SU-DHL-6 (cell line): ENCODE results near the gene FEM1B.

ENCODE experiments used
- H2AFZ ChIP-seq: fragments of 200-600 bp; sonication (generic); 2 replicates; pipeline ENCODE4 v1.6.1; 2014; ENCODE audit warnings: low read depth, mild to moderate bottlenecking, moderate library complexity, mixed read lengths, antibody characterized with exemption, low read length; ENCODE audit not compliant: severe bottlenecking
- H3F3A ChIP-seq: fragments of 200-600 bp; shearing (Covaris generic); 2 replicates; pipeline ENCODE4 v1.6.0; 2016; ENCODE audit warnings: antibody characterized with exemption, mild to moderate bottlenecking; ENCODE audit not compliant: insufficient read depth
- H3K27ac ChIP-seq: fragments of 200-600 bp; sonication (generic); 2 replicates; pipeline ENCODE4 v1.5.1; 2016; ENCODE audit warnings: low read depth, mild to moderate bottlenecking, low read length, moderate library complexity, mixed read lengths
- H3K27me3 ChIP-seq: fragments of 200-600 bp; sonication (generic), shearing (Covaris generic); 2 replicates; pipeline ENCODE4 v1.6.0; 2014; ENCODE audit warnings: mild to moderate bottlenecking, low read length
- H3K36me3 ChIP-seq: fragments of 200-600 bp; sonication (generic); 2 replicates; pipeline ENCODE4 v1.6.1; 2014; ENCODE audit warnings: mild to moderate bottlenecking, low read length, mixed read lengths
- H3K4me2 ChIP-seq: fragments of 300-600, 200-600 bp; shearing (Covaris generic), sonication (generic); 2 replicates; pipeline ENCODE4 v1.6.0; 2014; ENCODE audit warnings: low read length, low read depth, mild to moderate bottlenecking; ENCODE audit not compliant: poor library complexity, severe bottlenecking
- H3K4me3 ChIP-seq: fragments of 200-600 bp; sonication (generic); 2 replicates; pipeline ENCODE4 v1.5.1; 2014; ENCODE audit warnings: antibody characterized with exemption, low read length, mild to moderate bottlenecking, mixed read lengths; ENCODE audit not compliant: insufficient read depth, poor library complexity, severe bottlenecking
- H3K79me2 ChIP-seq: fragments of 200-600 bp; sonication (generic); 2 replicates; pipeline ENCODE4 v1.6.1; 2014; ENCODE audit warnings: mild to moderate bottlenecking, low read length, moderate library complexity; ENCODE audit not compliant: insufficient read depth
- H3K9ac ChIP-seq: fragments of 200-600 bp; sonication (generic); 2 replicates; pipeline ENCODE4 v1.7.0; 2014; ENCODE audit warnings: mild to moderate bottlenecking, low read length
- H3K9me2 ChIP-seq: fragments of 200-600 bp; sonication (generic); replicated peaks from 2 replicates; pipeline ENCODE4 v1.6.1; 2014; ENCODE audit warnings: low read length; ENCODE audit not compliant: insufficient read depth
- H3K9me3 ChIP-seq: fragments of 200-600 bp; sonication (generic); 2 replicates; pipeline ENCODE4 v1.6.1; 2014; ENCODE audit warnings: low read length, mixed read lengths; ENCODE audit not compliant: insufficient read depth
- H4K20me1 ChIP-seq: fragments of 200-600 bp; sonication (generic); 2 replicates; pipeline ENCODE4 v1.6.1; 2014; ENCODE audit warnings: low read depth, mild to moderate bottlenecking, antibody characterized with exemption, low read length, moderate library complexity, mixed read lengths
- EZH2phosphoT487 ChIP-seq: fragments of 200-600 bp; sonication (generic), shearing (Covaris generic); conservative IDR thresholded peaks from 2 replicates; pipeline ENCODE4 v1.6.1; 2018; ENCODE audit warnings: mild to moderate bottlenecking, antibody characterized with exemption, low read length, moderate library complexity, mixed read lengths
- TF ChIP-seq, protein P1 (sequence below): fragments of 200-600 bp; sonication (generic); IDR thresholded peaks from one replicate; pipeline ENCODE4 v1.5.1; 2017; ENCODE audit warnings: antibody characterized with exemption, mild to moderate bottlenecking, low read length, moderate library complexity; ENCODE audit not compliant: insufficient read depth, poor library complexity, severe bottlenecking

The FEM1B gene

DNA sequence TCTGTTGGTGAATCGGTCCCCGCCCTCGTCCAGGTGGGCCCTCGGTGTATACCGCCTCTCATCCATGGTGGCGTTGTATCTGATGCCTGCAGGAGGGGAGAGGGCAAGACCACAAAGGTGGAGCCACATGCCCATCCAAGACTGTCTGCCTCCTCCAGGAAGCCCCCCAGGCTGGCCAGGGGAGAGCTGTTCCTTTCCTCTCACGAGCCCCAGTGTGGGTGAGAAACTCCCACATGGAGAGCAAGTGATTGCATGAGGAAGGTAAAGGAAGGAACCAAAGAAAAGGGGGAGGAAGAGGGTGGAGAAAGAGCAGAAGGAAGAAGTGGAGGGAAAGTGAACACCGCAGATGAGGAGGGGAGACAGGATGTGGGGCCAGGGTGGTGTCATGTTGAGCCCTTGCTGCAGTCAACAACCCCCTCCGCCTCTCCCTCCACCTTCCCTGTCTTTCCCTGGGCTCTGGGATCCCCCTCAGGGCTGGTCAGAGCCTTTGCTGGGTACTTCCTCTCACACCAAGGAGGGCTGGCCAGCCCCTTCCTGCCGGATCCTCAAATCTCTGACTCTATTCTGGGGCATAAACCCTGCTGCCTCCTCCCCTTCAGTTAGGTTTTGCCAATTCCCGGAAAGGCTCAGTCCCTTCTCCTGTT is 49.3 kb downstream of the FEM1B start:
- H3K4me3 ChIP-seq: no peak overlapping the region
- H3K4me2 ChIP-seq: no peak overlapping the region
- H3K27ac ChIP-seq: no peak overlapping the region
- no peak for TF ChIP-seq EZH2phosphoT487
- TF ChIP-seq, protein P1, sequence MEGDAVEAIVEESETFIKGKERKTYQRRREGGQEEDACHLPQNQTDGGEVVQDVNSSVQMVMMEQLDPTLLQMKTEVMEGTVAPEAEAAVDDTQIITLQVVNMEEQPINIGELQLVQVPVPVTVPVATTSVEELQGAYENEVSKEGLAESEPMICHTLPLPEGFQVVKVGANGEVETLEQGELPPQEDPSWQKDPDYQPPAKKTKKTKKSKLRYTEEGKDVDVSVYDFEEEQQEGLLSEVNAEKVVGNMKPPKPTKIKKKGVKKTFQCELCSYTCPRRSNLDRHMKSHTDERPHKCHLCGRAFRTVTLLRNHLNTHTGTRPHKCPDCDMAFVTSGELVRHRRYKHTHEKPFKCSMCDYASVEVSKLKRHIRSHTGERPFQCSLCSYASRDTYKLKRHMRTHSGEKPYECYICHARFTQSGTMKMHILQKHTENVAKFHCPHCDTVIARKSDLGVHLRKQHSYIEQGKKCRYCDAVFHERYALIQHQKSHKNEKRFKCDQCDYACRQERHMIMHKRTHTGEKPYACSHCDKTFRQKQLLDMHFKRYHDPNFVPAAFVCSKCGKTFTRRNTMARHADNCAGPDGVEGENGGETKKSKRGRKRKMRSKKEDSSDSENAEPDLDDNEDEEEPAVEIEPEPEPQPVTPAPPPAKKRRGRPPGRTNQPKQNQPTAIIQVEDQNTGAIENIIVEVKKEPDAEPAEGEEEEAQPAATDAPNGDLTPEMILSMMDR: no peak
- H3K9me3 ChIP-seq: no peaks in the 10 kb centered on the region
- H3F3A ChIP-seq: no peaks in the 10 kb centered on the region
- H4K20me1 ChIP-seq: no peaks in the 10 kb centered on the region
- H3K36me3 ChIP-seq: no peaks in the 10 kb centered on the region
- no peak overlapping the region for H2AFZ ChIP-seq
- no peaks in the 10 kb centered on the region for H3K79me2 ChIP-seq
- H3K9ac ChIP-seq: no peak overlapping the region
- no peaks in the 10 kb centered on the region for H3K9me2 ChIP-seq
- H3K27me3 ChIP-seq: no peaks in the 10 kb centered on the region

DNA sequence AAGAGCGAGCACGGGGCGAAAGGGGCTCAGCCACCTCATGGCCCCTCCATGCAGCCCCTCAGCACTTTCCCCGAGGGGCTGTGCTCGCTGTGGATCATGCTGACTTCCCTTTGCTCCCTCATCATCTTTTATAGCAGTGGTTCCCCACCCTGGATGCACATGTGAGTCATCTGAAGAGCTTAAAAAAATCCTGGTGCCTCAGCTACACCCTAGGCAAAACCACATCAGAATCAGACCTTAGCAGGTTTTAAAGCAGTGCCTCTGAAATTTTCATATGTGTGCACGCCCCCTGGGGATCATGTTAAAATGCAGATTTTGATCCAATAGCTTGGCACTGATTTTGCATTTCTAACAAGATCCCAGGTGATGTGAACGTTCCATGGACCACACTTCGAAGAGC is 50.9 kb downstream of the FEM1B start:
- Histone ChIP-seq H3K4me2 (no peak overlapping the region), H3K4me3 (no peak overlapping the region), H3F3A (no peaks in the 10 kb centered on the region), H3K79me2 (no peaks in the 10 kb centered on the region), H3K9me3 (no peaks in the 10 kb centered on the region), H3K36me3 (no peaks in the 10 kb centered on the region), H3K9me2 (no peaks in the 10 kb centered on the region), H3K27me3 (no peaks in the 10 kb centered on the region), H3K27ac (no peak overlapping the region), H3K9ac (no peak overlapping the region), H2AFZ (no peak overlapping the region), H4K20me1 (no peaks in the 10 kb centered on the region)
- TF ChIP-seq EZH2phosphoT487: no peak
- TF ChIP-seq, protein P1: no peak

DNA sequence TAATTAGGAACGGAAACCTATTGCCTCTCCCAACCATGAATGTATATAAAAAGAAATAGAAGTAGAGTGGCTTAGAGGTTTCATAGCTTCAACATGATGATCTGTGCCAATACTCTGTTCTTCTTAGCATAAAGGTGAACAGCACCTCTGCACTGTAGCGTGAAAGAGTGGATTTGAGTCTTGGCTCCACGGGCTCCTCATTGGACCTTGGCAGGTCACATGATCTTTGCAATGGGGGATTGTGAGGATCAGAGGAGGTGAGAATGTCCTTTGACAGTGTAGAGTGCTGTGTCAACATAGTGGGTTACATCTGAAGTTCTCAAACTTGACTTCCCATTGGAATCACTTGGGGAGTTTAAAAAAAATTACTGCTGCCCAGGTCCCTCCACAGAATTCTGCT is 51.4 kb downstream of the FEM1B start:
- no peak overlapping the region for H3K4me2 ChIP-seq
- H3F3A ChIP-seq: no peaks in the 10 kb centered on the region
- H3K9ac ChIP-seq: no peak overlapping the region
- H3K27ac ChIP-seq: no peak overlapping the region
- no peaks in the 10 kb centered on the region for H3K27me3 ChIP-seq
- H3K36me3 ChIP-seq: no peaks in the 10 kb centered on the region
- no peak overlapping the region for H3K4me3 ChIP-seq
- H3K79me2 ChIP-seq: no peaks in the 10 kb centered on the region
- H3K9me3 ChIP-seq: no peaks in the 10 kb centered on the region
- no peak overlapping the region for H2AFZ ChIP-seq
- TF ChIP-seq, protein P1: no peak
- no peak for TF ChIP-seq EZH2phosphoT487
- no peaks in the 10 kb centered on the region for H4K20me1 ChIP-seq
- no peaks in the 10 kb centered on the region for H3K9me2 ChIP-seq
